GM12873 (cell line): ENCODE results near the gene NYNRIN.
A peak's percentile ranks its signal among the peaks of the same experiment; 100 is the strongest.

Source experiments
- TF ChIP-seq, protein P1 (sequence below): IDR thresholded peaks from 2 replicates; pipeline ENCODE4 v1.5.1; 2012; ENCODE audit warnings: low read depth, mild to moderate bottlenecking, moderate library complexity, low read length, control low read depth; ENCODE audit not compliant: insufficient read depth; ENCODE audit errors: missing control alignments

NYNRIN gene

DNA sequence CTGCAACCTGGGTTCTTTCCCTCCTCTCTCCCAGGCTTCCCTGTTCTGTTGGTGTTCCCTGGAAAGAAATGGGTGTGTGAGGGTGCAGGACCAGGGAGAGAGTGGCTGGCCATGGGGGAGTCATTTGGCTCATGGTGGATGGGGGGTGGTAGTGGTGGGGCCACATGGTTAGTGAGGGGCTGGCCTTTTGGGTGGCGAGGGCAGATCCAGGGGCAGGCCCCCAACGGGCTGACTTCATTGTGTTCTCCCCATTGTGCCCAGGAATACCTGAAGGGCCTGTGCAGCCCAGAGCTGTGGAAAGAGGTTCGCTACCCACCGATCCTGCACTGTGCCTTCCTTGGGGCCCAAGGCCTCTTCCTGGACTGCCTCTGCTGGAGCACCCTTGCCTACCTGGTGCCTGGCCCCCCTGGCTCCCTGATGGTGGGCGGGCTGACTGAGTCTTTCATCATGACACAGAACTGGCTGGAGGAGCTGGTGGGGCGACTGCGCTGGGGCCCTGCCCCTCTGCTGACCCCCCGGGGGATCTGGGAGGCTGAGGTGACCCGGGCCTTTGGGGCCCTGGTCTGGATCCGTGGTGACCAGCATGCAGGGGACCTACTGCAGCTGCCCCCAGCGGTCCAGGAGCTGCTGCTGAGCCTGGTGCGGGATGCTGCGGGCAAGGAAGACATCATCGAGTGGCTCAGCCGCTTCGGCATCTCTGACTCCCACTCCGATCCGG lies 9.0 kb downstream of the NYNRIN start:
- TF ChIP-seq, protein P1, sequence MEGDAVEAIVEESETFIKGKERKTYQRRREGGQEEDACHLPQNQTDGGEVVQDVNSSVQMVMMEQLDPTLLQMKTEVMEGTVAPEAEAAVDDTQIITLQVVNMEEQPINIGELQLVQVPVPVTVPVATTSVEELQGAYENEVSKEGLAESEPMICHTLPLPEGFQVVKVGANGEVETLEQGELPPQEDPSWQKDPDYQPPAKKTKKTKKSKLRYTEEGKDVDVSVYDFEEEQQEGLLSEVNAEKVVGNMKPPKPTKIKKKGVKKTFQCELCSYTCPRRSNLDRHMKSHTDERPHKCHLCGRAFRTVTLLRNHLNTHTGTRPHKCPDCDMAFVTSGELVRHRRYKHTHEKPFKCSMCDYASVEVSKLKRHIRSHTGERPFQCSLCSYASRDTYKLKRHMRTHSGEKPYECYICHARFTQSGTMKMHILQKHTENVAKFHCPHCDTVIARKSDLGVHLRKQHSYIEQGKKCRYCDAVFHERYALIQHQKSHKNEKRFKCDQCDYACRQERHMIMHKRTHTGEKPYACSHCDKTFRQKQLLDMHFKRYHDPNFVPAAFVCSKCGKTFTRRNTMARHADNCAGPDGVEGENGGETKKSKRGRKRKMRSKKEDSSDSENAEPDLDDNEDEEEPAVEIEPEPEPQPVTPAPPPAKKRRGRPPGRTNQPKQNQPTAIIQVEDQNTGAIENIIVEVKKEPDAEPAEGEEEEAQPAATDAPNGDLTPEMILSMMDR: no peak

DNA sequence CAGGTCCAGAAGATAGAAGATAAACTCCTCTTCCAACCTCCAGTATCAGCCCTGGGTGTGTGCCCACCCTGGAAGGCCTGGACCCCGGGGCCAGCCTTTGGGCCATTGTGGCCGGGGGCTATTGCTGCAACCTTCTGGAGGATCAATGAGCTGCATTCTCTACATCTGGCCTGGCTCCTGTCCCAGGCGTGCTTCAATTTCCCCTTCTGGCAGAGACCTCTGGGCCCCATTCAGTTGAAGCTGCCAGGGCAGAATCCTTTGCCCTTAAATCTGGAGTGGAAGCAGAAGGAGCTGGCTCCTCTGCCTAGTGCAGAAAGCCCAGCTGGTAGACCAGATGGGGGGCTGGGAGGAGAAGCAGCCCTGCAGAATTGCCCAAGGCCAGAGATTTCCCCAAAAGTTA lies 10.0 kb downstream of the NYNRIN start:
- TF ChIP-seq, protein P1: no peak

DNA sequence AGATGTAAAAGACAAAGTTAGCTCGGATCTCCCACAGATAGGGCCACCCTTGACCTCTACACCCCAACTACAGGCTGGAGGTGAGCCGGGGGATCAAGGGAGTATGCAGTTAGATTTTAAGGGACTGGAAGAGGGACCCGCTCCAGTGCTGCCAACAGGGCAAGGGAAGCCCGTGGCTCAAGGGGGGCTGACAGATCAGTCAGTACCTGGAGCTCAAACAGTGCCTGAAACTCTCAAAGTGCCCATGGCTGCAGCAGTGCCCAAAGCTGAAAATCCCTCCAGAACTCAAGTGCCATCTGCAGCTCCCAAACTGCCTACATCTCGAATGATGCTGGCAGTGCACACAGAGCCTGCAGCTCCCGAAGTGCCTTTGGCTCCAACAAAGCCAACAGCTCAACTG lies 10.4 kb downstream of the NYNRIN start:
- TF ChIP-seq, protein P1: no peak

DNA sequence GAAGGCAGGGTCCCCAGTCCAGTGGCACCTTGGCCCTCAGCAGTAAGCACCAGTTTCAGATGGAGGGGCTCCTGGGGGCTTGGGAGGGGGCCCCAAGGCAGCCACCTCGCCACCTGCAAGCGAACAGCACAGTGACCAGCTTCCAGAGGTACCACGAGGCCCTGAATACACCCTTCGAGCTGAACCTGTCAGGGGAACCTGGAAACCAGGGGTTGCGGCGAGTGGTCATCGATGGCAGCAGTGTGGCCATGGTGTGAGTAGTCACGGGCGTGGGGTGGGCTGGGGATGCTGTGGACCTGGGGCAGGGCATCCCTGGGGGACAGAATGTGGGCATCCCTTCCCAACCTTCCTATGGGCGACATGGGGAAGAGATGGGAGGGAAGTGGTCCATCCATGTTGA lies 11.2 kb downstream of the NYNRIN start:
- TF ChIP-seq, protein P1: no peak

DNA sequence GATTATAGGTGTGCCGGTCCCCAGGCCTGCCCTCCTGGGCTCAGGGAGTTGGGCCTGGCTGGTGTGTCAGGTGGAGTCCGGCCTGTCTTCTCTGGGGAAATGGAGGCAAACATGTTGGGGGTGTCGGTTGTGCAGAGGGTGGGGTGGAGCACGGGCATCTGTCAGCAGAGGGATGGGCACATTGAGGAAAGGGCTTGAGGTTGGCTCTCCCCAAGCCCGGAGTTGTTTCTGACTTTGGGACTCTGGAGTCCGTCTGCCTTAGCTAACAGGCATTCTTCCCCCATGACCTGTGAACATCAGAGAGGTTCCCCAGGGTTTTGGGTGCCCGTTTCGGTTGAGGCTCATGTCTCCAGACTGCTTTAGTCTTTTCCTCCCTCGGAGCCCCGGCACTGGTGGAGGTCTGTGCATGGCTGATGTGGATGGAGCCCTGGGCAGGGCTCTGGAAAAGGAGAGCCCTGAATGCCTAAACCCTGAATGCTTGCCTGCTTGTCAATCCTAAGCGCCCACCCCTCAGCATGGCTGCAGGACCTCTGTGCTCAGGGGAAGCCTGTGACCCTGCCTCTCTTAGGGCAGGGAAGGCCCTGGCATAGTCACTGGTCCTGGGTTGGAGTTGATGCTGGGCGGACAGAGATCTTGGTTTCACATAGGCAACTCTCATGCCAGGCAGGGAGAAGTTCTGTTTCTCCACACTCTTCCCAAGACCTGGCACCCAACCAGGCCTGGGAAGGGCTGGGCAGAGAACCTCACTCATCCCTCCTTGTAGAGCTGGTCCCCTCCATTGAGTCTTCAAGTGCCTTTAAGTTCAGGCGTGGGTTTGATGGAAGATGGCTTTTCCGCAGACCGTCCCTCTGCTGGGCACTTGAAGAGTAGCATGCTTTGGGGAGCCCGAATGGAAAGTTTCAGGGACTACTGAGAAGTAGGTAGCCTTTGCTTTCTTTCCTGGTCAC lies 12.9 kb downstream of the NYNRIN start:
- TF ChIP-seq, protein P1: peak; percentile 83

DNA sequence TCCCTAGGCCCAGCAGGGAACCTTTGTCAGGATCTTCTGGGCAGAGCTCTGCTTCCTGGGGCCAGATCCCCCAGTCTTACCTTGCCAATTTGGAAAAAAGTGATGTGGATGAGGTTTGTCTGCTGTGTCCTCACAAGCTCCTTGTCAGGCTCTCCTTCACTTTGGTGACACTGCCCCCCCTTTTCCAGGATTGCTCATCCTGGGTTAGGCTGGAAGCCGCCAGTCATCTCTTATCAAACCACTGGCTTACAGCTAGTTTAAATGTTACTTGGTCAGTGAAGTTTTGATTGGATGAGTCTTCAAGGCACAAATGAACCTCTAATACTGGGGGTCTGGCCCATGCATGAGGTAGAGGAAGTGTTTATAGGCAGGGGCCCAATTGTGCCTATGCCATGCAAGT lies 15.3 kb downstream of the NYNRIN start:
- TF ChIP-seq, protein P1: no peak

DNA sequence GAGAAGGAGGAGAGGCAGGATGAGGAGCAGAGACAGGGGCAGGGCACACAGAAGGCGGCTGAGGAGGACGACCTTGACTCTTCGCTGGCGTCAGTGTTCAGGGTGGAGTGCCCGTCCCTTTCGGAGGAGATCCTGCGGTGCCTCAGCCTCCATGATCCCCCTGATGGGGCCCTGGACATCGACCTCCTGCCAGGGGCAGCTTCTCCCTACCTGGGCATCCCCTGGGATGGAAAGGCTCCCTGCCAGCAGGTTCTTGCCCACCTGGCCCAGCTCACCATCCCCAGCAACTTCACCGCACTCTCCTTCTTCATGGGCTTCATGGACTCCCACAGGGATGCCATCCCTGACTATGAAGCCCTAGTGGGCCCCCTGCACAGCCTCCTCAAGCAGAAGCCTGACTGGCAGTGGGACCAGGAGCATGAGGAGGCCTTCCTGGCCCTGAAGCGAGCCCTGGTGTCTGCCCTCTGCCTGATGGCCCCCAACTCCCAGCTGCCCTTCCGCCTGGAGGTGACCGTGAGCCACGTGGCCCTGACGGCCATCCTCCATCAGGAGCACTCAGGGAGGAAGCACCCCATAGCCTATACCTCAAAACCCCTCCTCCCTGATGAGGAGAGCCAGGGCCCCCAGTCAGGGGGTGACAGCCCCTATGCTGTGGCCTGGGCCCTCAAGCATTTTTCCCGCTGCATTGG lies 16.1 kb downstream of the NYNRIN start:
- TF ChIP-seq, protein P1: no peak
